HG02840 (cell line): ENCODE data around the gene RPS10.
A peak's percentile ranks its signal among the peaks of the same experiment; 100 is the strongest.
"Not testable (repeated sequence)": the region's sequence is repeated elsewhere in the genome, so short reads cannot be mapped to it uniquely, and the experiment has no call there.

ENCODE experiments used
- ATAC-seq: cut with Tn5 transposase; IDR thresholded peaks from one replicate; pipeline ENCODE4 v1.9.1; 2021; ENCODE audit warnings: mild to moderate bottlenecking, moderate library complexity, moderate number of reproducible peaks; ENCODE audit not compliant: unreplicated experiment, low FRiP score

RPS10 gene

DNA sequence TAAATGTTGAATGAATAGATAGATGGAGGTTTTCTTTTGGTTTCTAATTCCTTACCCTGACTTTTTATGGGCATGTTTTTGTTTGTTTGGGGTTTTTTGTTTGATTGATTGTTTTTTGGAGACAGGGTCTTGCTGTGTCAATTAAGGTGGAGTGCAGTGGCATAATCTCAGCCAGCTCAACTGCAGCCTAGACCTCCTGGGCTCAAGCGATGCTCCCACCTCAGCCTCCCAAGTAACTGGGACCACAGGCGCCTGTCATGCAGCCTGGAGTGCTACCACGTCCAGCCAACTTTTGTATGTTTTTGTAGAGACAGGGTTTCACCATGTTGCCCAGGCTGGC, 31.9 kb downstream of the RPS10 start:
- no peak for ATAC-seq

DNA sequence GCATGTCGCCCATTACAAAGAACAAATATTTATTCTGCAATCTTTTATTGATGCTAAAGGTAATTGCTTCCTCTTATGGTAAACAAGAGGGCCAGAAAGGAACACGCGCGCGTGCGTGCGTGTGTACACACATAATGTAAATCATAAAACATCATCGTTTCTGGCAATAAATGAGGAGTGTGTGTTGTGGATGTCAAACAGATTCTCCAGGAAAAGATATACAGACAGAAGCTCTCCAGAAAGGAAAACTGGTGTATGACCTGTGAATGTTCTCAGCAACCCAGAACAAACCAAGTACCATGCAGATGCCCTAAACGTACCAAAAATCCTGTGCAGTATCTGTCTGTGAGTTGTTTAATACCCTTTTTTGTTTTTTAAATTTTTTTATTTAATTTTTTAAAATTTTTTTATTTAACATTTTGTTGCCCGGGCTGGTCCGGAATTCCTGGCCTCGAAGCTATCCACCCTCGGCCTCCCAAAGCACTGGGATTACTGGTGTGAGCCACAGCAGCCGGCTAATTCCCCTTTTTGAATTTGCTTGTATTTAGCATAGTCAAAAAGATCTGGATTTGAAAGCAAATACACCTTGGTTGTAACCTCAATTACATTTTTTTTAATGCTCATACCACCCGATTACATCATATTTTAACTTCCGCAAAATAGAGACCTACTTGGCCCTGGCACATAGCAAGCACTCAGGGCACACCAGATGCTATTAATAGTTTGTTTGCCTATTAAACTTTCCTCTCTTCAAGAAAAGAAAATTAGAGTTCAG, 32.5 kb downstream of the RPS10 start:
- no peak for ATAC-seq

DNA sequence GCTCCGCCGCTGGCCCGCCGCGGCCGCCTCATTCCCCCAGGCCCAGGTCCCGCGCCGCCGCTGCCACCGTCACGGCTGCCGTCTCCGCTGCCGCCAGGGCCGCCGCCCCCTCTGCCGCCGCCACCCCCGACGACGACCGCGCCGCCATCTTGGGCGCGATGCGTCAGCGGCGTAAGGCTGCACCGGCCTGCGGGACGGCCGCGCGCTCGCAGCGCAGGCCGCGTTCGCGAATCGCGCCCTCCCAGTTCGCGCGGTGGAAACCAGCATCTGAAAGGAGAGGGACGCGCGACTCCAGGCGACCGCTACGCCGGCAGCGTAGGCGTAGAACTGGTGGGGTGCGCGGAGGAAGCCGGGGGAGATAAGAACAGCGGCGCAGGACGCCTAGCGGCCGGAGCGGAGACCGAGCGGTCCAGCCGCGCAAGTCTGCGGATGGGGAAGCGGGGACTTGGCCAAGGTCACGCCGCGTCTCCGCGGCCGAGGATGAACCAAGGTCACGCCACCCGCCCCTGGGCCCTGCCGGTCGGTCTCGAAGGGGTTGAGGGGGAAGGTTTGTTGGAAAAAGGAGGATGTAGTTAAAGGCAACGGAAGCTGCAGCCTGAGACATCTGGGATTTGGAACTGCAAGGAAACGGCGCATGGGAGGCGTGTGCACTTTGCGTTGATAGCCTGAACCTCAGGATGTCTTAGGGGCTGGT, 33.2 kb downstream of the RPS10 start, which contains the start of gene NUDT3:
Gene NUDT3, minus strand, starts transcription at position 173 of the 694 bp plus-strand sequence. CDS start 307 bp downstream, outside the sequence.
- ATAC-seq, result peak; percentile 90

DNA sequence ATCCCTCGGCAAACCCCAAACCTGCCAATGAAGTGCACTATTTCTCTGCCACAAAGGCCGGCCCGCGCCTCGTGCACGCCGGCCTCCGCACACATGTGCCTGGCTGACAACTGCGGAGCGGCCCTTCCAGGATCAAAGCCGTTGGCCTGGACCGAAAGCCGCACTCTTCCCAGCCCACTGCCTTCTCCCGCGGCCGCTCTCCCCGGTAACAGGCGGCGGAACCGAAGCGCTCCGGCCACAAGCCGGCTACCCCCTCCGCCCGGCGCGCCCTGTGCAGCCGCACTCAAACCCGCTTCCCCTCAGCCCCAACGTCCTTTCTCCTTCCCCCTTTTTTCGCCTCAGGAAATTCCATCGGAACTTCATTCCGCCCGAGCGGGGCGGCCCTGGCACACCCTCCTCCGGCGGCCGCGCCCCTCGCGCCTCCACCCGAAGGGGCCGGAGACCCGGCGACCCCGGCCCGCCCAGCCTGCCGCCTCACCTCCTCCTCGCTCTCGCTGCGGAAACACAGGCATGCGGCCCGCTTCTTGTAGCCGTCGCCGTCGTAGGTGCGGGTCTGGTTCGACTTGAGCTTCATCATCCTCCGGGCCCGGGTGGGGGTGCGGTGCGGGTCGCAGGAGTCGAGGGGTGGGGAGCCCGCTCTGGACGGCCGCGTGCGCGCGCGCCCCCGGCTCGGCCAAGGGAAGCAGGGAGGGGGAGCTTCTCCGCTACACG, 33.9 kb downstream of the RPS10 start:
- ATAC-seq, result peak; percentile 42

DNA sequence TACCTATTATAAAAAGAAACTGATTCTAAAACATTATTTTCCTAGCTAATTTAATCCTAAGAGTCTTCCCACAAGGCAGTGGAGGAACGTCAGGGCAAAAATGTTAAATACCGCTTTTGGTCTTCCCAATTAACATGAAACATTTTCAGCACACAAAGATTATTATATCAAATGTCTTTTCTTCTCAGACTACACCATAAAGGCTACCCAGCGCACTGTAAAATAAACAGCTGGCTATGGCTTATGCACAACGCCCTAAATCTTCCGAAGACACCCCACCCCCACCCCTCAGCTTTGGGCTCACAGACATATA, 34.4 kb downstream of the RPS10 start:
- no peak for ATAC-seq

DNA sequence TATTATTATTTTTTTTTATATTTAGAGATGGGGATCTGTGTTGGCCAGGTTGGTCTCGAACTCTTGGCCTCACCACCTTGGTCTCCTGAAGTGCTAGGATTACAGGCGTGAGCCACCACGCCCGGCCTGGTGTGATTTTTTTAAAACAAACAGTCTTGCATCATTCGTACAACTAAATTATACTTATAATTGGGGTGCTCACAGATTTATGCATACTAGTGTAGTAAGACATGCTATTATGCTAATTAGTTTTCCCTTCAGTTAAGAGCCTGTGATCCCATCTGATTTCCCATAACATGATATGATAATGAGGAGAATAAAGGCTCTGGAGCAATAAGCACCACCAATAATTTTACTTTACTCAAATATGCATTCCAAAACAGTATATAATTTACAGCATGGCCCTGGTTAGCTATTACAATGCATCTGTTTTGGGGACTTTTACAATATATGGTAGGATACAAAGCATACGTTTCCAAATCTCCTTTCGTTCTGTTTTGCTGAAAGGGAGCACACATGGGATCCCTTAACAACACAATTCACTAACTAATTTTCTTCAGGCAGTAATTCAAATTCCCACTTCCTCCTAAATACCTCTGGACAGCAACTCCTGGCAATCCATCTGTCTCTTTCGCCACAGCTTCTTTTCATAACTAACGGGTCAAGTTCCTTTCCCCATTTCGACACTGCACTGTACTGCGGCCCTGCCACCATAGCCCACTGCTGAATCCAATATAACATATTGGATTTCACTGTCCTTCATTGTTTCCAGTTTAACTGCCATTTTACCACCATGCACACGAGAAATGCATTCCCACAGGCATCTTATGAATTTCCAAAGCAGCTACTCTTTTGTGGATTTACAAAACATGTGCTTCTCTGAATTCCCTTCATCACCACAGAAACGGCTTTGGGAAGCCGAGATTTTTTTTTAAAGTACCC, 35.1 kb downstream of the RPS10 start:
- no peak for ATAC-seq

DNA sequence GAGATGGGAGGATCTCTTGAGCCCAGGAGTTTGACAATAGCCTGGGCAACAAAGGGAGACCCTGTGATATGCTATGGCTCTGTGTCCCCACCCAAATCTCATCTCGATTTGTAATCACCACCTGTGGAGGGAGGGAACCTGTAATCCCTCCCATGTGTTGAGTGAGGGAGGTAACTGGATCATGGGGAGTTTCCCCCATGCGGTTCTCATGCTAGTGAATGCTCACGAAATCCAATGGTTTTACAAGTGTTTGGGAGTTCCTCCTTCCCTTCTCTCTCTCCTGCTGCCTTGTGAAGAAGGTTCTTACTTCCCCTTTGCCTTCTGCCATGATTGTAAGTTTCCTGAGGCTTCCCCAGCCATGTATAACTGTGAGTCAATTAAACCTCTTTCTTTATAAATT, 36.8 kb downstream of the RPS10 start:
- ATAC-seq, result no peak

GRCh38 chr6:34388421-34388820, 37.4 kb downstream of the RPS10 start:
- ATAC-seq, result no peak

DNA sequence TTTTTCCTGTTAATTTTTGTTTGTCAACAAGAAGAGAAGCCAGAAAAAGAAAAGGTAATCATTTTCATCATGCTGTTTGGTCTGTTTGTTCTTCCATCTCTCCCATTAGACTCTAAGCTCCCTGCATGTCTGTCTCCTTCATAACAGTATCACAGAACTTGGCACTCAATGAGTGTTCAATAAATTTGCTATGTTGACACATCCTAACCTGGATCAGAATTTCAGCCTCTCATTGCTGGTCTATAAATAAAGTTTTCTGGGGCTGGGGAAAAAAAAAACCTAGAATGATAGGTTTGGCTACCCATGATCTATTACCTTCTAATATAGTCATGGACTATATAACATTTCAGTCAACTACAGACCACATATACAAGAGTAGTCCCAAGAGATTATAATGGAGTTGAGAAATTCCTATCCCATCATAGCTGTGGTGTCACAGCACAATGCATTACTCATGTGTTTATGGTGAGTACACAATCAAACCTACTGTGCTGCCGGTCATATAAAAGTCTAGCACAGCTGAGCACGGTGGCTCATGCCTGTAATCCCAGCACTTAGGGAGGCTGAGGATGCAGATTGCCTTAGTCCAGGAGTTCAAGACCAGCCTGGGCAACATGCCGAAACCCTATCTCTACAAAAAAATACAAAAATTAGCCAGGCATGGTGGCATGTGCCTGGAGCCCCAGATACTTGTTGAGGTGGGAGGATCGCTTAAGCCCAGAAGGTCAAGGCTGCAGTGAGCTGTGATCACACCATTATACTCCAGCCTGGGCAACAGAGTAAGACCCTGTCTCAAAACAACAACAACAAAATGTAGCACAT, 39.3 kb downstream of the RPS10 start:
- ATAC-seq, result no peak

DNA sequence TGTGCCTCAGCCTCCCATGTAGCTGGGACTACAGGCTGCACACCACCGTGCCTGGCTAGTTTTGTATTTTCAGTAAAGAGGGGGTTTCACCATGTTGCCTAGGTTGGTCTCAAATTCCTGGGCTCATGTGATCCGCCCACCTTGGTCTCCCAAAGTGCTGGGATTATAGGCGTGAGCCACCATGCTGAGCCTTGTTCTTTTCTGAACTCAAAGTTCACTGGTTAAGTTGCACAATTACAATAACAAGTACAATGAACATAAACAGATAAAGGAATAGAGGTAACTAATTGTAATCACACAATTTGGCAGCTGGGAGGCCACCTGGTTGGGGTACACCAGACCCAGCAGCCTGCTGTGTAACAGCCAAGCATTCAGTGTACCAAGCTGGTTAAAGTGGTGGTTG, 40.1 kb downstream of the RPS10 start:
- no peak for ATAC-seq

DNA sequence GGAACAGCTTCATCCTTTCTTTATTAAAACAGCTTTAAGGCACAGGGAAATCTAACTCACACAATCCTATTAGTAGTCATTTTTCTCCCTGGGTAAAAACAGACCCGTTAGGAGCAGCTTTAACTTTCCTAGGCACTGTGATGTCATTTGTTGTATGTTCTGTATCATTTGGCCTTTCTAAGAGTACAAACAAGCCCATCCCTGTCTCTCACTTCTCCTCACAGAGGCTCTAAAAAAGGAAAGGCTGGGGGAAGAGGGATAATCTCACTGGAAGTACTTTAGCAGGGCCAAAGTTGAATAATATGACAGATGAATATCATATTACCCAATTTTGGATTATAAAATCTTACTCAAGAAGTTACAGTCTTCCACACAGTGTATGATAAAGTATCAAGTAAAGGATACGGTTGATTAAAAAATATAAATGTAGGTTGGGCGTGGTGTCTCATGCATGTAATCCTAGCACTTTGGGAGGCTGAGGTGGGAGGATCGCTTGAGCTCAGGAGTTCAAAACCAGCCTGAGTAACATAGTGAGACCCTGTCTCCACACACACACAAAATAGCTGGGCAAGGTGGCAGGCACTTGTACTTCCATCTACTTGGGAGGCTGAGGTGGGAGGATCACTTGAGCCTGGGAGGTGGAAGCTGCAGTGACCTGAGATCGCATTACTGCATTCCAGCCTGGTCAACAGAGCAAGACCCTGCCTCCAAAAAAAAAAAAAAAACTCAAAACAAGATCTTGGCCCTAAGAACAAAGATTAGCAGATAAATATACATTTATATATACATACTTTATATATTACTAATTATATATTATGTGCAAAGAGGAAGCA, 41.3 kb downstream of the RPS10 start:
- no peak for ATAC-seq

DNA sequence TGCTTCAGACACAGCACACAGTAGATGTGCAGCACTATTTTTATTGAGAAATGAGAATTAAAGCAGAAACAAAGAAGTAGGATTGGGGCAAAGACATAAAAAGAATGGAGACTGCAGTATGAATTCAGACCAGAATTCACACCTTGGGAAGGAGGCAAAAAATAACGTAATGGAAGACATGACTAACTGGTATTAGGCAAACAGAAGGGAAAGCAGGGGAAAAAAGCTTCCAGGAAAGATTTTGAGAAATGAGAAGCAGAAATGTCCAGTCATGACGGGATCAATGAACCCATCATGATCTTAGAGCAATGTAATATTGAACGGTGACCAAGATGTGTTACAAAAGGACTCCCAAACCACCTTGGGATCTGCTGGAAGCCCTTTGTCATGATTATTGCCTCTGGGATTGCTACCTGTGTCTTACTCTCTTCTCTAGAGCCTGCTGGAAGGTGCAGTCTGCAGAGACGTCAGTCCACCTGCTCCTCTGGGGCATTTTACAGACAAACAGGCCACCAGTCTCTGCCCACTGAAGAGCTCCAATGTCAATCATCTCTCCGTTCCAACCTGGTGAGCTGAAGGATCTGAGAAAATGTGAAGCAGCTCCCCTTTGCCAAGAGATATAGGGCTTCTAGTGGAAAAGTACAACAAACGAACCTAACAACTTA, 42.1 kb downstream of the RPS10 start:
- ATAC-seq, result no peak

GRCh38 chr6:34383161-34383631, 42.7 kb downstream of the RPS10 start:
- ATAC-seq, result no peak

- no peak for ATAC-seq
These were observed 44.8 kb downstream of the RPS10 start for GRCh38 chr6:34381081-34381480.

- no peak for ATAC-seq
These were observed 47.4 kb downstream of the RPS10 start for GRCh38 chr6:34378470-34378869.

DNA sequence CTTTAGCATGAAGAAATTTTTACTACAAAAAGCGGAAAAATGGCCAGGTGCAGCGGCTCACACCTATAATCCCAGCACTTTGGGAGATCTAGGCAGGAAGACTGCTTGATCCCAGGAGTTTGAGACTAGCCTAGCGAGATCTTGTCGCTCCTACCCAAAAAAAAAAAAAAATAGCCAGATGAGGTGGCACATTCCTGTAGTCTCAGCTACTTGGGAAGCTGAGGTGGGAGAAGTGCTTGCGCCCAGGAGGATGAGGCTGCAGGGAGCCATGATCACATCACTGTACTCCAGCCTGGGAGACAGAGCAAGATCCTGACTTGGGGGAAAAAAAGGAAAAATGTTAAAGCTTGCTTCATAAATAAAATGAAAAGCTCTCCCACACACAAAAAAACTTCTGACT, 47.9 kb downstream of the RPS10 start:
- no peak for ATAC-seq

- not testable (repeated sequence) for ATAC-seq
These were observed 48.3 kb downstream of the RPS10 start for GRCh38 chr6:34377571-34377970.

DNA sequence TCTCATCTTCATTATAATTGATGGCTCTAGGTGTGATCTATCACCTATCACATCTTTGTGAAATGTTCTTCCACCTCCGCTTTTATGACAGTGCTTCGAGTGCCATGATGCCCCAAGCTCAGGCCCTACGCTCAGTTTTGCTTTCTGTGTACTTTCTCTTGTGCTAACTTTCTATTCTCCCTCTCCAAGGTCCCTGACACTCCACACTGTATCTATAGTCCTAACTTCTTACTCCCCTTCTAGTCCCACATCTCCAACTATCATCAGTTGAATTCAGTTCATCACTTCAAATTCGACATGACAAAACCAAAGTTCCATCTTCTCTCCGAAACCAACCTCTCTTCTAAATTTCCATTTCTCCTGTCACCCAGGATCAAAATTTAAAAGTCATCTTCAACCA, 50.0 kb downstream of the RPS10 start:
- ATAC-seq, result no peak
